ENCODE results near the gene PTPRR.

- TF ChIP-seq CTCF (IDR thresholded peaks at IDR 0.05) (no peak), POLR2A (IDR thresholded peaks at IDR 0.05) (no peak)
Measured at GRCh38 chr12:70885956-70886355, 34.6 kb downstream of the PTPRR start.

All from heart left ventricle (tissue), 13 donors.